GM21381 (cell line): ENCODE data around the gene OSBPL10.
"Not testable (repeated sequence)": the region's sequence is repeated elsewhere in the genome, so short reads cannot be mapped to it uniquely, and the experiment has no call there.

Experiments used
- ATAC-seq: cut with Tn5 transposase; IDR thresholded peaks from one replicate; pipeline ENCODE4 v1.9.1; 2021; ENCODE audit warnings: mild to moderate bottlenecking, moderate library complexity; ENCODE audit not compliant: unreplicated experiment

OSBPL10 gene

GRCh38 chr3:31782306-31782705, 198.8 kb downstream of the OSBPL10 start:
- not testable (repeated sequence) for ATAC-seq

- no peak for ATAC-seq
Measured at GRCh38 chr3:31779514-31779913, 201.5 kb downstream of the OSBPL10 start.

- ATAC-seq = no peak
Measured at GRCh38 chr3:31777887-31778286, 203.2 kb downstream of the OSBPL10 start.

- no peak for ATAC-seq
Measured at GRCh38 chr3:31777092-31777491, 204.0 kb downstream of the OSBPL10 start.

GRCh38 chr3:31776016-31776415, 205.0 kb downstream of the OSBPL10 start:
- ATAC-seq = no peak

- no peak for ATAC-seq
Measured at GRCh38 chr3:31775383-31775782, 205.7 kb downstream of the OSBPL10 start.

- no peak for ATAC-seq
Measured at GRCh38 chr3:31772758-31773473, 208.1 kb downstream of the OSBPL10 start.

GRCh38 chr3:31772272-31772671, 208.8 kb downstream of the OSBPL10 start:
- no peak for ATAC-seq

- no peak for ATAC-seq
Measured at GRCh38 chr3:31770822-31771326, 210.2 kb downstream of the OSBPL10 start.

- no peak for ATAC-seq
Measured at GRCh38 chr3:31768479-31769125, 212.5 kb downstream of the OSBPL10 start.

- no peak for ATAC-seq
Measured at GRCh38 chr3:31767920-31768319, 213.1 kb downstream of the OSBPL10 start.

- ATAC-seq = no peak
Measured at GRCh38 chr3:31766669-31767068, 214.4 kb downstream of the OSBPL10 start.

- ATAC-seq = no peak
Measured at GRCh38 chr3:31765871-31766270, 215.2 kb downstream of the OSBPL10 start.

GRCh38 chr3:31763731-31764130, 217.3 kb downstream of the OSBPL10 start:
- no peak for ATAC-seq

GRCh38 chr3:31762888-31763351, 218.1 kb downstream of the OSBPL10 start:
- ATAC-seq = no peak

GRCh38 chr3:31762097-31762764, 218.8 kb downstream of the OSBPL10 start:
- ATAC-seq = no peak

- ATAC-seq = no peak
Measured at GRCh38 chr3:31760654-31761053, 220.4 kb downstream of the OSBPL10 start.

- ATAC-seq = no peak
Measured at GRCh38 chr3:31758322-31758965, 222.6 kb downstream of the OSBPL10 start.

GRCh38 chr3:31755926-31756658, 225.0 kb downstream of the OSBPL10 start:
- no peak for ATAC-seq

- peak; percentile 92 for ATAC-seq
Measured at GRCh38 chr3:31754575-31755278, 226.3 kb downstream of the OSBPL10 start.
